PC-3 (cell line): Measurements from ENCODE around the gene SGMS1. TPM values are rescaled to one million over a fixed set of nuclear protein-coding genes. Genes with fewer than 3 reads are reported as not detected.
A peak's percentile ranks its signal among the peaks of the same experiment; 100 is the strongest.

ENCODE experiments used
- ATAC-seq: fragments of 200-7000 bp; cut with Tn5 transposase; 2 replicates; pipeline ENCODE4 v1.9.1; 2020; ENCODE audit warnings: mild to moderate bottlenecking, moderate library complexity
- BruUV-seq: library from RNA; stranded (reverse); fragments of 400-500 nt; replicated peaks from 2 replicates; lab custom pipeline; 2021; lab: Mats Ljungman, UMichigan
- CTCF ChIA-PET: fragments of 300-600 bp; sonication (Branson Sonifier 250); formaldehyde crosslinking; loops from one replicate; lab custom pipeline; 2022; ENCODE audit warnings: antibody characterized with exemption; lab: Charles Lee
- POLR2A ChIA-PET: fragments of 300-600 bp; sonication (Branson Sonifier 250); formaldehyde crosslinking; loops from one replicate; lab custom pipeline; 2022; ENCODE audit warnings: antibody characterized with exemption; ENCODE audit not compliant: unreplicated experiment; lab: Charles Lee
- DNase-seq: peaks from one replicate; pipeline ENCODE4 v3.0.0-alpha.2; 2015
- H2AFZ ChIP-seq: fragments of 300-600 bp; sonication (generic); 2 replicates; pipeline ENCODE4 v1.6.0; 2016; ENCODE audit warnings: antibody characterized with exemption, low read length
- H3F3A ChIP-seq: fragments of 300-600 bp; sonication (generic); one replicate; pipeline ENCODE4 v1.6.0; 2017; ENCODE audit warnings: antibody characterized with exemption, low read length, control low read depth, mild to moderate bottlenecking; ENCODE audit not compliant: unreplicated experiment
- H3K27ac ChIP-seq: fragments of 300-600 bp; sonication (generic); 2 replicates; pipeline ENCODE4 v1.5.1; 2016; ENCODE audit warnings: mild to moderate bottlenecking, low read length
- H3K27me3 ChIP-seq: fragments of 300-600 bp; sonication (generic); 2 replicates; pipeline ENCODE4 v1.6.1; 2016; ENCODE audit warnings: low read length, mixed read lengths
- H3K36me3 ChIP-seq: fragments of 300-600 bp; sonication (generic); 2 replicates; pipeline ENCODE4 v1.6.1; 2016; ENCODE audit warnings: low read depth, mixed run types, low read length, mixed read lengths
- H3K4me1 ChIP-seq: fragments of 300-600 bp; sonication (generic); 2 replicates; pipeline ENCODE4 v1.5.1; 2016; ENCODE audit warnings: low read length; ENCODE audit not compliant: insufficient read depth
- H3K4me2 ChIP-seq: fragments of 300-600 bp; sonication (generic); 2 replicates; pipeline ENCODE4 v1.6.0; 2016; ENCODE audit warnings: low read length
- H3K4me3 ChIP-seq: fragments of 300-600 bp; sonication (generic); 2 replicates; pipeline ENCODE4 v1.5.1; 2016; ENCODE audit warnings: mild to moderate bottlenecking, low read length, mixed read lengths
- H3K79me2 ChIP-seq: fragments of 300-600 bp; sonication (generic); 2 replicates; pipeline ENCODE4 v1.6.1; 2017; ENCODE audit warnings: low read length, mixed read lengths
- H3K9ac ChIP-seq: fragments of 300-600 bp; sonication (generic); 2 replicates; pipeline ENCODE4 v1.6.0; 2016; ENCODE audit warnings: mild to moderate bottlenecking, low read length
- H3K9me2 ChIP-seq: fragments of 300-600 bp; sonication (generic); replicated peaks from 2 replicates; pipeline ENCODE4 v1.6.1; 2016; ENCODE audit warnings: mixed run types, low read length, mixed read lengths
- H3K9me3 ChIP-seq: fragments of 300-600 bp; sonication (generic); 2 replicates; pipeline ENCODE4 v1.6.1; 2016; ENCODE audit warnings: low read length, mixed read lengths
- H4K20me1 ChIP-seq: fragments of 300-600 bp; sonication (generic); 2 replicates; pipeline ENCODE4 v1.6.1; 2016; ENCODE audit warnings: low read length, mixed read lengths
- CTCF ChIP-seq: fragments of 300-600 bp; sonication (generic); conservative IDR thresholded peaks from 2 replicates; pipeline ENCODE4 v1.5.1; 2017; ENCODE audit warnings: antibody characterized with exemption, low read depth, mild to moderate bottlenecking, low read length
- EZH2 ChIP-seq: fragments of 300-600 bp; sonication (generic); IDR thresholded peaks from one replicate; pipeline ENCODE4 v1.6.1; 2017; ENCODE audit warnings: antibody characterized with exemption, mild to moderate bottlenecking, low read length; ENCODE audit not compliant: unreplicated experiment
- EZH2phosphoT487 ChIP-seq: fragments of 300-600 bp; sonication (generic); IDR thresholded peaks from 2 replicates; pipeline ENCODE4 v1.6.1; 2018; ENCODE audit warnings: mild to moderate bottlenecking, antibody characterized with exemption, low read length, borderline replicate concordance
- intact Hi-C: fragments of 100-400 bp; cut with micrococcal nuclease; formaldehyde crosslinking; loops from 2 replicates; pipeline ENCODE4 v1.9.0; 2023
- total RNA-seq: library from RNA; depleted of rRNA; stranded (reverse); fragments of >200 nt; gene quantifications from 2 replicates; pipeline ENCODE4 v1.2.3, GENCODE V29; 2014

SGMS1 gene
- total RNA-seq, 1 experiment from 2014 or later = 61.4 TPM

GRCh38 chr10:50603151-50603850, 20.5 kb downstream of the SGMS1 start:
- Histone ChIP-seq H4K20me1 (peaks cover 27% of the 10 kb centered on the region), H3K27ac (no peak overlapping the region), H3K9ac (no peak overlapping the region), H3K4me1 (peaks cover 84% of the 10 kb centered on the region), H3K36me3 (no peaks in the 10 kb centered on the region), H3K9me2 (no peaks in the 10 kb centered on the region), H3K79me2 (peaks cover 59% of the 10 kb centered on the region), H3K27me3 (no peaks in the 10 kb centered on the region), H3K4me3 (no peak overlapping the region), H2AFZ (no peak overlapping the region), H3F3A (peaks cover 25% of the 10 kb centered on the region), H3K9me3 (no peaks in the 10 kb centered on the region), H3K4me2 (peak overlapping the region; percentile 66)
- ChIA-PET CTCF (no interaction called here), POLR2A (no interaction called here)
- no TSS peak for BruUV-seq
- intact Hi-C loops = no loop called here
- no peak for DNase-seq
- TF ChIP-seq EZH2phosphoT487 = no peak
- no peak for TF ChIP-seq CTCF
- no peak for TF ChIP-seq EZH2
- ATAC-seq = no peak

GRCh38 chr10:50601974-50602373, 21.8 kb downstream of the SGMS1 start:
- CTCF ChIA-PET = no interaction called here
- BruUV-seq = no TSS peak
- peaks cover 25% of the 10 kb centered on the region for H3F3A ChIP-seq
- no peak overlapping the region for H2AFZ ChIP-seq
- TF ChIP-seq EZH2 = no peak
- TF ChIP-seq CTCF = no peak
- TF ChIP-seq EZH2phosphoT487 = no peak
- no peaks in the 10 kb centered on the region for H3K36me3 ChIP-seq
- intact Hi-C loops = no loop called here
- no peaks in the 10 kb centered on the region for H3K9me2 ChIP-seq
- H3K27me3 ChIP-seq = no peaks in the 10 kb centered on the region
- ATAC-seq (no peak), DNase-seq (no peak)
- peaks cover 71% of the 10 kb centered on the region for H3K4me1 ChIP-seq
- H3K4me2 ChIP-seq = no peak overlapping the region
- no peak overlapping the region for H3K4me3 ChIP-seq
- peaks cover 49% of the 10 kb centered on the region for H3K79me2 ChIP-seq
- POLR2A ChIA-PET = no interaction called here
- H3K27ac ChIP-seq = no peak overlapping the region
- H3K9me3 ChIP-seq = no peaks in the 10 kb centered on the region
- peaks cover 27% of the 10 kb centered on the region for H4K20me1 ChIP-seq
- no peak overlapping the region for H3K9ac ChIP-seq

GRCh38 chr10:50600831-50601477, 22.8 kb downstream of the SGMS1 start:
- Histone ChIP-seq H3F3A (peaks cover 18% of the 10 kb centered on the region), H3K27ac (peak overlapping the region; percentile 31), H3K9me2 (no peaks in the 10 kb centered on the region), H3K4me3 (no peak overlapping the region), H3K27me3 (no peaks in the 10 kb centered on the region), H3K4me2 (peak overlapping the region; percentile 10), H3K36me3 (no peaks in the 10 kb centered on the region), H3K4me1 (peaks cover 61% of the 10 kb centered on the region), H4K20me1 (peaks cover 24% of the 10 kb centered on the region), H3K9ac (no peak overlapping the region), H2AFZ (no peak overlapping the region), H3K9me3 (no peaks in the 10 kb centered on the region), H3K79me2 (peaks cover 40% of the 10 kb centered on the region)
- CTCF ChIA-PET = interaction anchor here (0.7 kb wide), 1 partner anchor 9 kb away, joined by 3 read pairs; no protein-coding TSS in a partner anchor
- TF ChIP-seq EZH2phosphoT487 (no peak), EZH2 (no peak), CTCF (no peak)
- DNase-seq (peak; percentile 83), ATAC-seq (peak; percentile 23)
- BruUV-seq = no TSS peak
- POLR2A ChIA-PET = interaction anchor here (0.5 kb wide), 1 partner anchor 16 kb away, joined by 3 read pairs; no protein-coding TSS in a partner anchor
- intact Hi-C loops = no loop called here
